HuH-7.5 (cell line): ENCODE measurements around the gene SAMD4B.
"Not testable (repeated sequence)": the region's sequence is repeated elsewhere in the genome, so short reads cannot be mapped to it uniquely, and the experiment has no call there.

Experiments
- DNase-seq: peaks from one replicate; pipeline ENCODE4 v3.0.0; 2011; ENCODE audit warnings: low spot score

Gene SAMD4B, protein sequence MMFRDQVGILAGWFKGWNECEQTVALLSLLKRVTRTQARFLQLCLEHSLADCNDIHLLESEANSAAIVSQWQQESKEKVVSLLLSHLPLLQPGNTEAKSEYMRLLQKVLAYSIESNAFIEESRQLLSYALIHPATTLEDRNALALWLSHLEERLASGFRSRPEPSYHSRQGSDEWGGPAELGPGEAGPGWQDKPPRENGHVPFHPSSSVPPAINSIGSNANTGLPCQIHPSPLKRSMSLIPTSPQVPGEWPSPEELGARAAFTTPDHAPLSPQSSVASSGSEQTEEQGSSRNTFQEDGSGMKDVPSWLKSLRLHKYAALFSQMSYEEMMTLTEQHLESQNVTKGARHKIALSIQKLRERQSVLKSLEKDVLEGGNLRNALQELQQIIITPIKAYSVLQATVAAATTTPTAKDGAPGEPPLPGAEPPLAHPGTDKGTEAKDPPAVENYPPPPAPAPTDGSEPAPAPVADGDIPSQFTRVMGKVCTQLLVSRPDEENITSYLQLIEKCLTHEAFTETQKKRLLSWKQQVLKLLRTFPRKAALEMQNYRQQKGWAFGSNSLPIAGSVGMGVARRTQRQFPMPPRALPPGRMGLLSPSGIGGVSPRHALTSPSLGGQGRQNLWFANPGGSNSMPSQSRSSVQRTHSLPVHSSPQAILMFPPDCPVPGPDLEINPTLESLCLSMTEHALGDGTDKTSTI

DNA sequence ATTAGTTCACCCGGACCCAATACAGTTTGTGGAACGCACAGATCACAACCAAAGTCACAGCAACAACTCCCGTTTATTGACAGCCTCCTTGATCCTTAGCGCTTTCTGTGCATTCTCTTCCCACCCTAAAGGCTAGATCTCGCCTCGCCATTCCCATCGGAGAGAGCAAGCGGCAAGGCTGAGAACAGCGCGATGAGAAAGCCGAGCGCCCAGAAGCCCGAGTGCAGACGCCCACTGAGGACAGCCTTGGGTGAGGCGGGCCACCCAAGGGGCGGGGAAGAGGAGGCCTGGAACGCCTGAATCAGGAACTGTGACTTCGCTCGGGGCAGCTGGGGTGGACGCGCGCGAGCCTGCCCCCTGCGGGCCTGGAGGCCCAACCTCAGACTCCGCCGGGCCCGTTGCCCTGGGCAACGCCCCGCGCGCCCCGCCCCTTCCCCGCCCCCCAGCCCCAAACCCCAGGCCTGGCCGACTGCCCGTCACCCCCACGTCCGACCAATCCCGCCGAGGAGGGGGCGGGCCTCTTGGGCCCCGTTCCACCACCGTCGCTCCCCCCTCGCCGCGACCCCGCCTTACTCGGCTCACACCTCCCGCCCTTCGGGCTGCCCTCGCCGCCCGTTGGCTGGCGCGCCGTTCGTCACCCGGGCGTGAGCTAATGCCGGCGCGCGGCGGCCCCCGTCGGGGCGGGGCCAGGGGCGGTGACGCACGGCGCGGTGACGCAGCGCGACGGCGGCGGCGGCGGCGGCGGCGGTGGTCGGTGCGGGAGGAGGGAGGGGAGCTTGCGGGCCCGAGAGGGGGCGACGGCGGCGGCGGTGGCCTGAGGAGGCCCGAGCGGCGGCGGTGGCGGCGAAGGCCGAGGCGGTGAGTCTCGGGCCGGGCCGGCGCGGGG is at the start of gene SAMD4B:
SAMD4B (plus strand) TSS at position 703 of the 886 bp plus-strand sequence. CDS start 14,473 bp downstream, outside the sequence.
- peak; percentile 98 for DNase-seq

DNA sequence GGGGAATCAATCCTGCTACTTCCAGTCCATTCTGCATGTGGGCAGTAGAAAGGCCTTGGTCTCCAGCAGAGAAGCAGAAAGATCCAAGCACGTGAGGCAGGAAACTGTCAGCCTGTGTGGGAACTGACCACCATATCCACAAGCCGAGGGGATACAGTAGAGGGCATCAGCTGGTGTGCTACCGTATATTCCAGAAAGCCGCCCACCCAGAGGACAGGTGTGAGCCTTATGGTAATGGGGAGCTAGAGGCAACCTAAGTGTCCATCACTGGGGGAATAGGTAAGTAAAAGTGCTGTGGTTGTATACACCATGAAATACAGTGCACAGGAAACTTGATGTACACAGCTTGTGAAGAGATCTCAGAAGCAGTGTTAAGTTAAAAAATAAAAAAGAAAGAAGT is 48.8 kb upstream of the SAMD4B start:
- no peak for DNase-seq

- no peak for DNase-seq
Observed at GRCh38 chr19:39296055-39296645, 46.1 kb upstream of the SAMD4B start, which contains the start of gene IFNL1. IFNL1 (plus strand) TSS chr19:39296407; CDS start chr19:39296422, 15 bp downstream.

DNA sequence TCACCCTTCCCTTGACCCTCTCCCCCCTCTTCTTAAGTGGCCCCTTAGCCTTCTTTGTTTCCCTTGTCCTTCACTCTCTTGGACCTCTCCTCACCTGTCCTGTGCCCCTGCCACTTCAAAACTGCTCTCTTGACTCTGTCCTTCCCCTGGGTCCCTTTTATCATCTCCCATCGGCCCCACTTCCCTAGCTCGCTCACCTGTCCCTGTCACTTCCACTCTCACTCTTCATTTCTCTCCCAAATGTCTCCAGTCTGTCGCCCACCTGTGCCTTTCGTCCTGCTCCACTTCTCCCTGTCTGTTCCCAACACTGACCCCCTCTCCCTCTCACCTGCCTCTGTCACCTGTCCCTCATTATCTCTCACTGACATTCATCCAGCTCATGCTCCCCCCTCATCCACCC is 45.3 kb upstream of the SAMD4B start:
- DNase-seq = no peak

- no peak for DNase-seq
Observed at GRCh38 chr19:39297931-39298634, 44.1 kb upstream of the SAMD4B start.

- DNase-seq = no peak
Observed at GRCh38 chr19:39299404-39299803, 42.8 kb upstream of the SAMD4B start.

DNA sequence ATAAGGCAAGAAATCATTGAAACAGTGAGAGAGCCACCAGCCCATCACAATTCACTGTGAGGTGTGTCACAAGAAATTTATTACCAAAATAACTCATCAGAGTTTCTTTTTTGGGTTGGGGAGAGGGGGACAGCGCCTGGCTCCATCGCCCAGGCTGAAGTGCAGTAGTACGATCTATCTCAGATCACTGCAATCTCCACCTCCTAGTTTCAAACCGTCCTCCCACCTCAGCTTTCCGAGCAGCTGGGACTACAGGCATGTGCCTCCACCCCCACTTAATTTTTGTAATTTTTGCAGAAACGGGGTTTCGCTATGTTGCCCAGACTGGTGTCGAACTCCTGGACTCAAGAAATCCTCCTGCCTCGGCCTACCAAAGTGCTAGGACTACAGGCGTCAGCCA is 42.4 kb upstream of the SAMD4B start:
- no peak for DNase-seq

GRCh38 chr19:39301021-39301420 is 41.2 kb upstream of the SAMD4B start:
- no peak for DNase-seq

- no peak for DNase-seq
Observed at GRCh38 chr19:39301562-39301961, 40.7 kb upstream of the SAMD4B start.

- peak; percentile 89 for DNase-seq
Observed at GRCh38 chr19:39303373-39304184, 38.6 kb upstream of the SAMD4B start.

- no peak for DNase-seq
Observed at GRCh38 chr19:39304185-39304513, 38.1 kb upstream of the SAMD4B start.

DNA sequence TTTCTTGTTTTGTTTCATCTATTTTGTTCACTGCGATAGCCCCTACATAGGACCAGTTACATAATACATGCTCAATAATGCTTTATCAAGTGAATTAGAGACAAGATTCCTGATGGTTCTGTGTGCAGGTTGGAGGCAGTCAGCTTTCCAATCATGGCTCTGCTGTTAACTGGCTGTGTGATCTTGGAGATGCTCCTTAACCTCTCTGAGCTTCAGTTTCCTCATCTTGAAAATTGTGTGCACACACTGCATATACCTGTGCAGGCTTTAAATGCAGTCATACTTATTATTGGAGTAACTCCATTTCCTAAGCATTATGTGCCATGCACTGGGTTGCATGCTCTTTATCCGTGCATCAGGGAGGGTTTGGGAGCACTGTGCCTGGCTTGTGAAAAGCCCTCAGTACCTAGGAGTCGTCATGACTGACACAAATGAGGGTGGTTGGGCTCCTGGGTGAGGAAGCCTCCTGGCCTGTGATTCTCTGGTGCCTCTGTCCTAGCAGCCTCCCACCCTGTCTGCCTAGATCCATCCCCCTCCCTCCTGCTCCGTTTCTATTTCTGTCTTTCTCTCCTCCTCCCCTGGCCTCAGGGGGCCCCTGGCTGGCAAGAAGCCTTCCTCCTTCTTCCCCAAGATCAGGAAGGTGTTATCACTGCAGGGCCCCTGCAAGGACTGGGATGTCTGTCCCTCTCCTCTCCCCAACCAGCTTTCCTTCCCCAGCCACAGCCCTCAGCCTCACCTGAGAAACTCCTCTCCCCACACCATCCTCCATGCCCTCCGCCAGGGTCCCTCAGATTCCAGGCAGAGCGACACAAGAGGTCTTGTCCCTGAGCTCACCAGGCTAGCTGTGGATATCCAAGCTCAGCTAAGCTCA is 37.3 kb upstream of the SAMD4B start:
- no peak for DNase-seq

DNA sequence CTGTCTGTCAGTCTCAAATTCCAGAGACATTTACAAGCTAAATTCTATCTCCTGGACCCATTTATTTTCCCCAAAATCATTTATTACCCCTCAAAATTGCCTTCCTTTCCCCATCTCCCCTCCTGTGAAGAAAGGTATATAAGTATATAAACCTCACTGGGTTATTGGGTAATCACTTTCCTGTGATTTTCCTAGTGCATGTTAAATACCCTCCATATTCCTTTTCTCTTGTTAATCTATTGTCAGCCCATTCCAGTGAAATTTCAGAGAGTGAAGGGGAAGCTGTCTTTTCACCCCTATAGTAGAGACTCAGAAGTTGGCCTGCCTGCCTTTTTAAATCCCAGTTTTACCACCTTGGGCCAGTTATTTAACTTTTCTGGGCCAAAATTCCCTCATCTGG is 36.1 kb upstream of the SAMD4B start:
- DNase-seq = no peak

GRCh38 chr19:39307046-39307821 is 35.0 kb upstream of the SAMD4B start:
- peak; percentile 86 for DNase-seq

DNA sequence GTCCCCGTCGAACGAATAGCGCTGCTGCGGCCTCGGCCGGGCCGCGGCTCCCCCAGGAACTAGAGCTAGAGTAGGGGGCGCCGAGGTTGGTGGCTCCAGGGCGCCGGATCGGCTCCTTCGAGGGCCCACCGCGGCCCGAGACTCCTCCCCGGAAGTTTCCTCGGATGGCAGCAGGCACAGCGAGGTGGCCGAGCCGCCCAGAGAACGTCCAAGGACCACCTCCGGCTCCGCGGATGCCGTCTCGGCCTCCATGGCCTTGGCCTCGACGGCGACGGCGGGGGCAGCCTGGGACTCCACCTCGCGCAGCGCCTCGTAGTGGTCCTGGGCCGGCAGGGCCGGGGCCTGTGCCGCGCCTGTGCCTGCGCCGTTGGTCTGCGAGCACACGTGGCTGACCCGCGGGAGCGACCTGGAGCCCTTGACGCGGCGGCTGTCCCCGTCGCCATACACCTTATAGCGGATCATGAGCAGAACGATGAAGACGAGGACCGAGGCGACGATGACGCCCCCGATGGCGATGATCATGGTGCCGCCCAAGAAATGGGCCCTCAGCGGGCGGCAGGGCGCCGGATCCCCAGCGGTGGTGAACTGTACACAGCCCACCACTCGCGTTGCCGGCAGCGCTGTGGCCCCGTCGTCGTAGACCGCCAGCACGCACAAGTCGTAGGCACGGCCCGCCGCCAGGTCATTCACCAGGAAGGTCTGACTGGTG is 34.2 kb upstream of the SAMD4B start:
- DNase-seq = no peak

- DNase-seq = no peak
Observed at GRCh38 chr19:39308531-39309304, 33.5 kb upstream of the SAMD4B start.

DNA sequence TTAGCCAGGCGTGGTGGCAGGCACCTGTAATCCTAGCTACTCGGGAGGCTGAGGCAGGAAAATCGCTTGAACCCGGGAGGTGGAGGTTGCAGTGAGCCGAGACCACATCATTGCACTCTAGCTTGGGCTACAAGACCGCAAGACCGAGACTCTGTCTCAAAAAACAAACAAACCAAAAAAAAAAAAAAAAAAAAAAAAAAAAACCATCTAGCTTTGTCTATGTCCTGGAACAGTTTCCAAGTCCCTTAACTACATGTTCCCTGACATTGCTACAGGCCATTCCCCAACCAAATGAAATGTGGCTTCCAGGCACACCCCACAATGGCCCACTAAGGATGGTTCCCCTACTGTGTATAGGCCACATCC is 32.9 kb upstream of the SAMD4B start:
- DNase-seq = not testable (repeated sequence)
